ENCODE measurements around the gene OPCML. TPM values are rescaled to one million over a fixed set of nuclear protein-coding genes. Genes with fewer than 3 reads are reported as not detected.

OPCML gene
- total RNA-seq, 1 experiment from 2014 or later, result 0.94 TPM

DNA sequence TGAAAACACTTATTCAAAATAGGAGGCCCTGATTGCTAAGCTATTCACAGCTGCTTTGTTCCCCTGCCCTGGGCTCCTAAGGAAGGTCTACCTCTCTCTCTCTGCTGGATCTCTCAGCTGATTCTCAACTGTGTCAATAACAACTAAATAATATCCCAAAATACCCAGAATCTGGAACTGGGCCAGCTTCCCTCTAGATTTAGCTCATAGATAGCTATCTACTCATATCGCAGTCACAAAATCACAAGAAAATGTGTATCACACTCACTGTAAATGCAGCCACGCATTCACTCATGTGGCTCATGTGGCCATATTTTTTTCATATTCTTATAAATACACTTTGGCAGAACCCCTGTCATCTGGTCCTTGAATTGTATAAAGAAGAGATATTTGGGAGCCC, 555.1 kb downstream of the OPCML start:
- H2BK15ac ChIP-seq (ENCODE audit: low read depth, low read length), result no peak overlapping the region
- Mint-ChIP-seq H3K27ac (no peak overlapping the region; a peak in 1 of 7 replicates), H3K4me3 (no peak overlapping the region), H3K4me1 (peaks cover 10 to 19% of the 10 kb centered on the region in 2 experiments), H3K36me3 (ENCODE audit: insufficient read depth in 1 of 3, low read depth in 3 of 3) (no peaks in the 10 kb centered on the region; a peak in 1 of 7 replicates), H3K27me3 (ENCODE audit: low read depth) (peaks cover 2% of the 10 kb centered on the region), H3K9me3 (no peaks in the 10 kb centered on the region)
- H4K5ac ChIP-seq (ENCODE audit: insufficient read length, low read depth, low read length), result no peak overlapping the region
- H2AK5ac ChIP-seq (ENCODE audit: insufficient read length, low read length), result no peak overlapping the region
- H3K14ac ChIP-seq (ENCODE audit: insufficient read depth, low read length), result no peak overlapping the region
- H3K79me1 ChIP-seq (ENCODE audit: insufficient read depth, low read depth, low read length, poor library complexity, severe bottlenecking), result no peaks in the 10 kb centered on the region
- H3K4me2 ChIP-seq (ENCODE audit: insufficient read depth, insufficient read length, low read length), result no peak overlapping the region
- DNase-seq, result no peak
- H4K91ac ChIP-seq (ENCODE audit: insufficient read length, low read depth, low read length), result no peak overlapping the region
- H2AFZ ChIP-seq (ENCODE audit: low read length), result no peak overlapping the region
- no peak overlapping the region for H3K4ac ChIP-seq (ENCODE audit: low read depth, low read length)
- no peak overlapping the region for H2BK20ac ChIP-seq (ENCODE audit: low read depth, low read length, poor library complexity, severe bottlenecking)
- TF ChIP-seq CTCF (conservative IDR thresholded peaks at IDR 0.05), result no peak
- H3K23me2 ChIP-seq (ENCODE audit: insufficient read length, low read depth, low read length, poor library complexity, severe bottlenecking), result no peaks in the 10 kb centered on the region
- no peaks in the 10 kb centered on the region for H3K79me2 ChIP-seq (ENCODE audit: insufficient read depth, low read length)
- H3K27ac ChIP-seq (ENCODE audit: insufficient read length, low read depth, low read length), result no peak overlapping the region
- H3K18ac ChIP-seq (ENCODE audit: insufficient read length, low read depth, low read length), result no peak overlapping the region
- no peak overlapping the region for H3K9ac ChIP-seq (ENCODE audit: extremely low read depth, insufficient read length, low read length)
- no peaks in the 10 kb centered on the region for H4K20me1 ChIP-seq (ENCODE audit: control insufficient read depth, insufficient read depth, insufficient read length)
- no peak overlapping the region for H2BK12ac ChIP-seq (ENCODE audit: insufficient read length, low read depth, low read length)
- H3K27me3 ChIP-seq (ENCODE audit: insufficient read depth, low read length), result no peaks in the 10 kb centered on the region
- H4K8ac ChIP-seq (replicated peaks; ENCODE audit: insufficient read length, low read depth, low read length), result no peak overlapping the region
- no peaks in the 10 kb centered on the region for H3K4me1 ChIP-seq (ENCODE audit: insufficient read depth, low read length)
- H2BK120ac ChIP-seq (ENCODE audit: low read depth, low read length, poor library complexity, severe bottlenecking), result no peak overlapping the region
- H2BK5ac ChIP-seq (ENCODE audit: insufficient read length, low read length), result no peak overlapping the region
- H3T11ph ChIP-seq (ENCODE audit: low read length), result no peak overlapping the region
- no peak overlapping the region for H3K56ac ChIP-seq (ENCODE audit: insufficient read length, low read depth, low read length)
- WGBS (ENCODE audit: extremely low coverage, insufficient read length, low lambda C conversion rate), result no CpG with 5 or more reads among the region's 2 CpGs
- H3K23ac ChIP-seq (ENCODE audit: insufficient read length, low read depth, low read length), result no peak overlapping the region
- H3K9me3 ChIP-seq (ENCODE audit: control insufficient read depth, low read depth, low read length), result no peaks in the 10 kb centered on the region

Data from H9 (cell line).